Frontal cortex (tissue), 4 donors: ENCODE data around the gene DNMT3A. TPM values are rescaled to one million over a fixed set of nuclear protein-coding genes. Genes with fewer than 3 reads are reported as not detected.
A peak's percentile ranks its signal among the peaks of the same experiment; 100 is the strongest.

Source experiments
- DNase-seq, 2 donors: peaks; one replicate each; pipeline ENCODE4 v3.0.0; 2012; ENCODE audit warnings: low spot score in 2 of 2
- FAIRE-seq: peaks from 2 replicates; lab custom pipeline; 2012; peaks lifted over from hg19 to GRCh38; lab: Jason Lieb, UNC
- total RNA-seq: library from RNA; depleted of rRNA; stranded (reverse); fragments of >200 nt; gene quantifications from one replicate; pipeline ENCODE4 v1.2.3, GENCODE V29; 2014
- donor health status: control.
- donor health status: control.
- donor health status: control.

DNMT3A gene
- total RNA-seq, 1 donor from 2014 or later: 71.3 TPM

DNA sequence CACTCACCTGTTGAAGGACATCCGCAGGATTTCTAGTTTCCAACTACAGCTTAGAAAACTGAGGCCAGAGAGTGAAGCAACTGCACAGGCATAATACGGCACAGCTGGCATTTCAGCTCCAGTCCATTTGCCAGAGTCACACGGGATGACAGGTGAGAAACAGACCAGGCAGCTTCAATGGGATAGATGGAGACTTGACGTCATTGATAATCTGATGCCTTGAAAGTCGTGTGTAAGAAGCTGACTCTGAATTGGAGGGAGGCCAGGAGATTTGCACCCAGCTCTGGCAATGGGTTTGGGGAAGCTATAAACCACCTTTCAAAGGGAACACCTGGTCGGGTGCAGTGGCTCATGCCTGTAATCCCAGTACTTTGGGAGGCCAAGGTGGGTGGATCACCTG lies 12.4 kb upstream of the DNMT3A start:
- FAIRE-seq: no peak
- DNase-seq: no peak

- DNase-seq (no peak), FAIRE-seq (no peak)
Measured at GRCh38 chr2:25349397-25349796, 7.7 kb upstream of the DNMT3A start.

DNA sequence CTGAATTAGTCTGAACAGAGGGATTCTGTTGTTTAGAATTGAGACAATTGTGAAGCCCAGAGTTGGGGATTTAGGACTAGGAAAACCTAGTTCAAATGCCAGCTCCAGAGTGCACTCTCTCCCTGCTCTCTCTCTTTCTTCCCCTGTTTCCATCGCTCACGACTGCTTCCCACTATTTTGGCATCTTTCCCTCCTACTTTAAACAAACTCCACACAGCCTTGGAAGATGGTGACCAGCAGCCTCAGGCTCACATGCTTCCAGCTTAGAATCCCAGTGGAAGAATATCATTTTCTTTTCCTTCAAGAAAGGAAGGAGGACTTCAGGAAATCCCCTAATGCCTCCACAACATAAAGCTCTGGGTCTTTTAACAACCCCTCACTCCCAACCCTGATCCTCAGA lies 6.1 kb upstream of the DNMT3A start:
- DNase-seq (no peak), FAIRE-seq (no peak)

GRCh38 chr2:25347205-25347815 lies 5.6 kb upstream of the DNMT3A start:
- no peak for FAIRE-seq
- no peak for DNase-seq

GRCh38 chr2:25343187-25343825 lies 1.6 kb upstream of the DNMT3A start:
- DNase-seq (no peak), FAIRE-seq (no peak)

GRCh38 chr2:25342372-25343186 lies 854 bp upstream of the DNMT3A start:
- DNase-seq: peak; percentile 90 to 92
- no peak for FAIRE-seq

DNA sequence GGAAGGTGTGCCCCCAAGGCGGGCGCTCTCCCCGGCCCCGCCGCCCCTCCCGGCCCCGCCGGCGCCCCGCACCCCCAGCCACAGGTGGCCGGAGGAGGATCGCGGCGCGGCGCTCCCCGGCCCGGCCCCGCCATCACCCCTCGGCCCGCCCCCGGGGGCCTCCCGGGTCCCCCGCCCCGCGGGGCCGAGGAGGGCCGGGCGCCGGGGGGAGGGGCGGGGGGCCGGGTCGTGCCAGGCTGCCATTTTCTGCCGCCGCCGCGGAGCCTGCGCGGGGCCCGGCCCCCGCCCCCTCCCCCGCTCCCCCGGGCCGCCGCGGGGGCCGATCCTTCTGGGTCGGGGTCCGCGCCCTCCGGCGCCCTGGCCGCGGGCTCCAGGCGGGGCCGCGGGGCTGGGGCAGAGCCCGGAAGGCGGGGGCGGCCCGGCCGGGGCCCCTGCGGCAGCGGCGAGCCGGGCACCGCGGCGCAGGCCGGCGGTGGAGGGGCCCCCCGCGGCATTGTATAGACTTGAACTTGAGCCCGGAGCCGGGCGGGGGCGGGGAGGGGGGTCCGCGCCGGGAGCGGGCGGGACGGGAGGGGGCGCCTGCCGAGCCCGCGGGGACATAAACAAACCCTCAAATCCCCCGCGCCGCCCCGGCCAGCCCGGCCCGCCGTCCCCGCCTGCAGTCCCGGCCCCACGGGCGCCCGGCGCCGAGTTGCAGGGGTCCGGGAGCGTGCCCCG lies 556 bp downstream of the DNMT3A start:
- peak; percentile 71 to 89 for DNase-seq

GRCh38 chr2:25340181-25340921 lies 1.4 kb downstream of the DNMT3A start:
- DNase-seq (peak; percentile 64 to 68), FAIRE-seq (no peak)

More for the DNA sequence above, 556 bp downstream of the DNMT3A start:
- no peak for FAIRE-seq

DNA sequence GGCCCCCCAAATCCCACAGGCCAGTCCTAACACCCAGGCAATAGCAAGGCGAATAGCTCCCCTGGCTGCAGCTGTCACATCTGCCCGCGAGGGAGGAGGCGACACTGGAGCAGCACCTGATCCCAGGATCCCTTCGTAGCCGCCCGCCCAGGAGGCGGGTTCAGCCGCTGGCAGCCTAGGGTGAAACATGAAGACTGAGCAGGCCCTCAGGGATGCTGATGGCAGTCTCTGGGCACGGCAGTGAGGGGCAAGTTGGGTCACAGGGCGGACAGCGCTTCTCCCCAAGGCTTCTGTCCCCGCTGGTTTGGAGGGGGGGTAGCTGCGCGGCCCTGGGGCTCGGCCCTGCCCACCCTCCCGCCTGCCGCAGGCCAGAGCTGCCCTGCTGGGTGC lies 1.9 kb downstream of the DNMT3A start:
- DNase-seq (no peak), FAIRE-seq (no peak)

DNA sequence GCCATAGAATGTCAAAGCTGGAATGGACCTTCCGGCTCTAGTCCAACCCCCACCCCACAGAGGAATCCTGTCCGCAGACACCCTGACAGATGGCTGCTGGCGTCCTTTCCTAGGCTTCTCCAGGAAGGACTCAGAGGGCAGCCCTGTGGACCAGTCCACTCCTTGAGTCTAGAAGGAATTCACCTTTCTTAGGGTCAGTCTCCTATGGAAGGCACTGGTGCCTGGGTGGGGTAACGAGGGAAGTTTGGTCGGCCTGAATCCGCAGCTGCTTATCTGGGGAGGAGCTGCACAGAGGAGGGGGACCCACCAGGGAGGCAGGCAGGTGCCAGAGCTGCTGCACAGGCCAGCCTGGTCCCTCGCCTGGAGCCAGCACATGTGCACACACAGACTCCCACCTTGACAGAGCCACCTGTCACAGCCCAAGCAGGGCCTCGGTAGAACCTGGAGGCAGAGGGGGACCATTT lies 2.5 kb downstream of the DNMT3A start:
- FAIRE-seq (no peak), DNase-seq (no peak)

GRCh38 chr2:25338401-25338800 lies 3.3 kb downstream of the DNMT3A start:
- DNase-seq: no peak
- FAIRE-seq: no peak

- FAIRE-seq: no peak
- no peak for DNase-seq
Measured at GRCh38 chr2:25337891-25338290, 3.8 kb downstream of the DNMT3A start.

DNA sequence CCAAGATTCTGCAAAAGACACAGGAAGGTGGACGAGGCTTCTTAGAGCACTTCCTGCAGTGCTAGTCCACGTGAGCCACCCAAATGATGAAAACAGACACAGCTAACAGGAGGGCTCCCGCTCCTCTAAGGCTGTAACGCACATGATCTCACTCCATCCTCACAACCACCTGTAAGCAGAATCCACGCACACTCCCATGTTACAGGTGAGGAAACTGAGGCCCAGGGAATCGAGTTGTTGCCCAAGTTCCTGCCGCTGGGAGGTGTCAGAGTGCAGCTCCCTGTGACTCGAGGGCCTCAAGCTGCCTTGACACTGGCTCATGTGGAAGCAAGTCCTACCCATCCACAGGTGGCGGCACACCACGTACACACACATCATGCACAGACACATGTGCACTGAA lies 4.4 kb downstream of the DNMT3A start:
- DNase-seq (no peak), FAIRE-seq (no peak)

DNA sequence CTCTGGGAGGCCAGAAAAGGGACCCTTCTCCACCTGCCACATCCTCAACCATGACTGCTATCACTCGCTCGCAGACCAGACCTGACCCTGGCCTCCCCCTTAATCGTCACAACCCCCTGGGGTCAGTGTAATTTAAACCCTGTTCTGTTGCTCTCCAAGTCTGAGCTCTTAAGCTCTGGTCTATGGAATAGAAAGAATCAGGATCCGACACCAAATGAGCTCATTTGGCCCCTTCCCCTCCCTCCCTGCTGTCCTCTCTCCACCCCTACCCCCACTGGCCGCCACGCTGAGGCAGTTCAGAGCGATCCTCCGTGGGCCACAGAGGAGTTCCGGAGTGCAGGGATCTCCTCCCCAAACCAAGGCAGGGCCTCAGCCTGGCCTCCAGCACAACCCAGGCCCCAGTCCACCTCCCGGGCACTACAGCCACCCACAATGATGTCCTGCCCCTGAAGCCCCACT lies 5.3 kb downstream of the DNMT3A start:
- FAIRE-seq (no peak), DNase-seq (no peak)

DNA sequence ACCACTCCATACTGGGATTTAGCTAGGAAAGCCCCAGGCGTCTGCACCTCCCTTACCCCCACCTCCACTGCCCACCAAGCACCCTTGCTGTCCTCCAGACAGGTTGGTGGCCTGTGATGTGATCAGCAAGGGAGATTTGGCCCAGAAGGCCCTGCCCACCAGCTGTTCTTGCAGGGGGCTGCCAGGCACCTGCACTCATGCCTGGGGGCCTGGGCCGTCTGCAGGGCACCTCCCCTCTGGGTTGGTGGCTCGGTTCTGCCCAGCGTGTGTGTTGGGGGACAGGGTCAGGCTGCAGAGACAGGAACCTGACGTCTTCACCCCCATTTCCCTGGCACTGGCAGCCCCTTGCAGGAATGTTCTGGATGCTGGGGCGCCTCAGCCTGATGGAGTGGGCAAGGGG lies 5.8 kb downstream of the DNMT3A start:
- FAIRE-seq (no peak), DNase-seq (no peak)

DNA sequence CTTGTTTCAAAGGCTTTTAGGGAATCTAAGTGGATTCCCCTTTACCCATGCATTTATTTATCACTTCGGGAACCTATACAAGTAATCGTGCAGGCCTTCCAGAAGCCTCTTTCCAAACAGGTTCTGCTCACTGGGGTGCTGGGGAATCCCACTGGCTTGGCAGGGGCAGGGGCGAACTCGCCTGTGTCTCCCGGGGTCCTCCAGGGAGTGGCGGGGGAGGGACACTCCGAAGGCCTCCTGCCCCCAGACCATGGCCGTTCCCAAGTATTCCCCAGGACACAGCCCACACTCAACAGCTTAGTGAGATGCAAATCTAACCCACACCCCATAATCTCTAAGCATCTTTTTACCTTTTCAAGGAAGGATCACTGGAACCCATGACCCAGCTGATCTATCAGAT lies 6.5 kb downstream of the DNMT3A start:
- FAIRE-seq: no peak
- DNase-seq: no peak

- FAIRE-seq (no peak), DNase-seq (no peak)
Measured at GRCh38 chr2:25334482-25334881, 7.2 kb downstream of the DNMT3A start.

DNA sequence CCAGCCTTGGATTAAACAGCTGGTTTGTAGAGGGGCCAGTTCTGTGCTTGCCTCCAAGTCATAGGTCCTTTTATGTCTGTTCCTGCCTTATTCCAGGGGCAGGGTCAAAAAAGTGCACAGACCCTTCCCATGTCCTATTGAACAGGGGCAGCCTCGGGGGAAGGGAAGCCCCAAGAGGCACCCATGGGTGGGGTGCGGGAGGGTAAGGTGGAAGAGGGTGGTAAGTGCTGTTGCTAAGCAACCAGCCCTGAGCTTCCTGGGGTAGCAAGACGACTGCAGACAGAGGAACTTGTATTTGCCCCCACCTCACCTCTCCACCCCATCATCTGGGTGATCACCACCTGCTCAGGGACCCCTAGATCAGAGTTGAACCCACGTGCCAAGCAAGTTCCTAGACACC lies 7.7 kb downstream of the DNMT3A start:
- no peak for DNase-seq
- FAIRE-seq: no peak

GRCh38 chr2:25332571-25332970 lies 9.2 kb downstream of the DNMT3A start:
- no peak for FAIRE-seq

More at GRCh38 chr2:25332571-25332970, 9.2 kb downstream of the DNMT3A start:
- peak in 1 of 2 donors; percentile 60 for DNase-seq
